Measurements from ENCODE around the gene ACKR2.

Gene ACKR2

GRCh38 chr3:42894698-42895579 is 85.7 kb downstream of the ACKR2 start:
- Histone ChIP-seq H2AFZ (ENCODE audit: low read depth, low read length) (no peak overlapping the region), H3K9ac (ENCODE audit: low read depth, low read length) (no peak overlapping the region), H3K4me3 (ENCODE audit: low read depth in 1 of 2, low read length in 2 of 2) (no peak overlapping the region), H3K79me2 (ENCODE audit: insufficient read depth, low read length) (no peaks in the 10 kb centered on the region), H3K27me3 (ENCODE audit: insufficient read depth, low read length, poor library complexity) (peaks cover 2% of the 10 kb centered on the region), H4K20me1 (ENCODE audit: insufficient read depth, low read length) (no peaks in the 10 kb centered on the region), H3K4me1 (ENCODE audit: insufficient read depth, low read length) (no peaks in the 10 kb centered on the region), H3K9me3 (ENCODE audit: insufficient read depth, low read length, severe bottlenecking) (no peaks in the 10 kb centered on the region), H3K27ac (ENCODE audit: low read length) (no peak overlapping the region), H3K36me3 (ENCODE audit: insufficient read depth, low read length) (no peaks in the 10 kb centered on the region), H3K4me2 (ENCODE audit: insufficient read depth, low read length) (no peak overlapping the region)
- ATAC-seq (ENCODE audit: insufficient read depth, low read depth): no peak
- no peak for DNase-seq
- no peak for TF ChIP-seq EZH2 (IDR thresholded peaks at IDR 0.05; ENCODE audit: borderline replicate concordance, low read depth, low read length, severe bottlenecking)
- TF ChIP-seq CTCF (IDR thresholded peaks at IDR 0.05; ENCODE audit: borderline replicate concordance, extremely low read depth, low read length, poor library complexity, severe bottlenecking): no peak

DNA sequence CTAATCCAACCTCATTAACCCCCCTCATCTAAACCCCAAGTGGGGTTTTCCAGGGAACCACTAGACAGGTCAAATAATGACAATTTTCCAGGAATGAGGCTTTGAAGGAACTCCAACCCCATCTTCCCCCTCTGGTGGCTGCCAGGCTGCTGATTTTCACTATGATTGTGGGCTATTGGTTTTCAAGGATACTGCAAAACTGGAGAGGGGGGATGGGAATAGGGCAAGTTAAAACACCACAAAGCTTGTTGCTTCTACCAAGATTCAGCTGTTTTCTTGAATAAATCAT is 86.3 kb downstream of the ACKR2 start:
- no peak for TF ChIP-seq CTCF (IDR thresholded peaks at IDR 0.05; ENCODE audit: borderline replicate concordance, extremely low read depth, low read length, poor library complexity, severe bottlenecking)
- no peak for TF ChIP-seq EZH2 (IDR thresholded peaks at IDR 0.05; ENCODE audit: borderline replicate concordance, low read depth, low read length, severe bottlenecking)
- H3K27ac ChIP-seq (ENCODE audit: low read length): no peak overlapping the region
- no peaks in the 10 kb centered on the region for H3K27me3 ChIP-seq (ENCODE audit: insufficient read depth, low read length, poor library complexity)
- H4K20me1 ChIP-seq (ENCODE audit: insufficient read depth, low read length): no peaks in the 10 kb centered on the region
- no peak overlapping the region for H3K4me2 ChIP-seq (ENCODE audit: insufficient read depth, low read length)
- H3K79me2 ChIP-seq (ENCODE audit: insufficient read depth, low read length): no peaks in the 10 kb centered on the region
- ATAC-seq (ENCODE audit: insufficient read depth, low read depth): no peak
- H2AFZ ChIP-seq (ENCODE audit: low read depth, low read length): no peak overlapping the region
- H3K9ac ChIP-seq (ENCODE audit: low read depth, low read length): no peak overlapping the region
- no peaks in the 10 kb centered on the region for H3K9me3 ChIP-seq (ENCODE audit: insufficient read depth, low read length, severe bottlenecking)
- no peaks in the 10 kb centered on the region for H3K36me3 ChIP-seq (ENCODE audit: insufficient read depth, low read length)
- no peak for DNase-seq
- no peaks in the 10 kb centered on the region for H3K4me1 ChIP-seq (ENCODE audit: insufficient read depth, low read length)
- H3K4me3 ChIP-seq (ENCODE audit: low read depth in 1 of 2, low read length in 2 of 2): no peak overlapping the region

GRCh38 chr3:42898896-42899675 is 89.8 kb downstream of the ACKR2 start:
- H3K4me1 ChIP-seq (ENCODE audit: insufficient read depth, low read length): no peaks in the 10 kb centered on the region
- no peak overlapping the region for H2AFZ ChIP-seq (ENCODE audit: low read depth, low read length)
- H3K4me3 ChIP-seq (ENCODE audit: low read depth in 1 of 2, low read length in 2 of 2): no peak overlapping the region
- H3K36me3 ChIP-seq (ENCODE audit: insufficient read depth, low read length): no peaks in the 10 kb centered on the region
- TF ChIP-seq EZH2 (IDR thresholded peaks at IDR 0.05; ENCODE audit: borderline replicate concordance, low read depth, low read length, severe bottlenecking) (no peak), CTCF (IDR thresholded peaks at IDR 0.05; ENCODE audit: borderline replicate concordance, extremely low read depth, low read length, poor library complexity, severe bottlenecking) (no peak)
- ATAC-seq (ENCODE audit: insufficient read depth, low read depth): no peak
- no peak overlapping the region for H3K4me2 ChIP-seq (ENCODE audit: insufficient read depth, low read length)
- no peak for DNase-seq
- no peaks in the 10 kb centered on the region for H3K79me2 ChIP-seq (ENCODE audit: insufficient read depth, low read length)
- no peak overlapping the region for H3K27ac ChIP-seq (ENCODE audit: low read length)
- no peaks in the 10 kb centered on the region for H3K27me3 ChIP-seq (ENCODE audit: insufficient read depth, low read length, poor library complexity)
- H3K9me3 ChIP-seq (ENCODE audit: insufficient read depth, low read length, severe bottlenecking): no peaks in the 10 kb centered on the region
- H3K9ac ChIP-seq (ENCODE audit: low read depth, low read length): no peak overlapping the region
- no peaks in the 10 kb centered on the region for H4K20me1 ChIP-seq (ENCODE audit: insufficient read depth, low read length)

All from DND-41 (cell line).